GM12873 (cell line): ENCODE measurements around the gene UBE4A.

Source experiments
- CTCF ChIP-seq: IDR thresholded peaks from 2 replicates; pipeline ENCODE4 v1.5.1; 2012; ENCODE audit warnings: low read depth, mild to moderate bottlenecking, moderate library complexity, low read length, control low read depth; ENCODE audit not compliant: insufficient read depth; ENCODE audit errors: missing control alignments

UBE4A gene

GRCh38 chr11:118401880-118402590, 42.6 kb downstream of the UBE4A start:
- no peak for TF ChIP-seq CTCF

- TF ChIP-seq CTCF, result no peak
Measured at GRCh38 chr11:118406599-118407166, 47.3 kb downstream of the UBE4A start.

GRCh38 chr11:118410055-118410745, 50.8 kb downstream of the UBE4A start:
- TF ChIP-seq CTCF, result no peak

GRCh38 chr11:118411530-118411929, 52.1 kb downstream of the UBE4A start:
- no peak for TF ChIP-seq CTCF

- TF ChIP-seq CTCF, result no peak
Measured at GRCh38 chr11:118412921-118413320, 53.5 kb downstream of the UBE4A start.

- TF ChIP-seq CTCF, result no peak
Measured at GRCh38 chr11:118415062-118415738, 55.8 kb downstream of the UBE4A start.

- no peak for TF ChIP-seq CTCF
Measured at GRCh38 chr11:118415739-118416068, 56.3 kb downstream of the UBE4A start.
